Dendritic cell treated with granulocyte-macrophage colony-stimulating factor and Interleukin-4, amounts not matched to agents 40 ng/mL and 50 ng/mL, for 4 days (primary cell): ENCODE measurements around the gene CHD9.
"Not testable (repeated sequence)": the region's sequence is repeated elsewhere in the genome, so short reads cannot be mapped to it uniquely, and the experiment has no call there.

Experiments used
- H3K27ac Mint-ChIP-seq: one replicate; pipeline ENCODE4 v1.8.0; 2022; ENCODE audit warnings: mild to moderate bottlenecking, mixed read lengths
- H3K27me3 Mint-ChIP-seq: one replicate; pipeline ENCODE4 v1.8.0; 2022; ENCODE audit warnings: mild to moderate bottlenecking, mixed read lengths
- H3K36me3 Mint-ChIP-seq: one replicate; pipeline ENCODE4 v1.8.0; 2022; ENCODE audit warnings: low read depth, mixed read lengths
- H3K4me1 Mint-ChIP-seq: one replicate; pipeline ENCODE4 v1.8.0; 2022; ENCODE audit warnings: low read depth, mixed read lengths
- H3K4me3 Mint-ChIP-seq: one replicate; pipeline ENCODE4 v1.8.0; 2022; ENCODE audit warnings: mild to moderate bottlenecking, moderate library complexity, mixed read lengths
- H3K9me3 Mint-ChIP-seq: one replicate; pipeline ENCODE4 v1.8.0; 2022; ENCODE audit warnings: mixed read lengths
- intact Hi-C: fragments of 100-400 bp; cut with micrococcal nuclease; formaldehyde crosslinking; loops from one replicate; pipeline ENCODE4 v1.15.0; 2022

The CHD9 gene

DNA sequence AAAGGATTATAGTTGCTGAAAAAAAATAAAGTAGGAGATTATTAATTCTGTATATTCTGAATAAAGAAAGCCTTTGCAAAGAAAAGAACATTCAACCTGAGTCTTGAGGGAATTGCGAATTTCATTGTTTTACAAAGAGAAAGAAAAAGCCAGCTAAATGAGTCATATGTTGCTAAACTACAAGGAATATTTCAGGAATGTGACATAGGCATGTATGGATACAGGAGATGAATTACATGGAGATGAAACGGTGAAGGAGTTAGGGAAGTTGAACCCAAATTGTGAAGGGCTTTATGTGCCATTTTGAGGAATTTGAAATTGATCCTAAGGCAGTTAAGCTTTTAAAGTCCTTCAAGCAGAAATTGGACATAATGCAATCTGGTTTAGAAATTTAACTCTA lies 202.2 kb downstream of the CHD9 start:
- Mint-ChIP-seq H3K36me3 (peaks cover 90% of the 10 kb centered on the region), H3K27me3 (no peaks in the 10 kb centered on the region), H3K4me1 (peaks cover 6% of the 10 kb centered on the region)

DNA sequence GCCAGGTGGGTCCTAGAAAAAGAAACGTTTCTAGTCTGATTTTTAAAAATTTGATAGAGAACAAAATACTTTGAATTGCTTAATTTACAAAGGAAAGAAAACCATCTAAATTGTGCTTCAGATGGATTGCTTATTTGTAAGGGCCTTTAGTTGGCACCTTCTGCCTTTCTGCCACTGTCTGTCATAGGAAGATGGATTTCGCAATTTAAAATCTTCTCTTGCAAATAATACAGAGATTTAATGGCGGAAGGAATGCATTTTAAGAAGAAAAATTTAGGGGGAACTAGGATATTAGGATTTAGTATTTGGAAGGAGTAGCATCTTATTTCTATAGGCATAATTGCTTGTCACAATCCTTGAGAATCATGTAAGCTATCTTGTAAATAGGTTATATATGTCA lies 204.0 kb downstream of the CHD9 start:
- Mint-ChIP-seq H3K27ac (no peak overlapping the region), H3K4me3 (no peak overlapping the region), H3K27me3 (no peaks in the 10 kb centered on the region), H3K36me3 (peaks cover 82% of the 10 kb centered on the region), H3K9me3 (no peaks in the 10 kb centered on the region), H3K4me1 (peaks cover 6% of the 10 kb centered on the region)
- intact Hi-C loops: no loop called here

More for the DNA sequence above, 202.2 kb downstream of the CHD9 start:
- intact Hi-C loops: no loop called here
- no peak overlapping the region for H3K4me3 Mint-ChIP-seq
- H3K9me3 Mint-ChIP-seq: no peaks in the 10 kb centered on the region
- peak overlapping the region; percentile 3 for H3K27ac Mint-ChIP-seq

DNA sequence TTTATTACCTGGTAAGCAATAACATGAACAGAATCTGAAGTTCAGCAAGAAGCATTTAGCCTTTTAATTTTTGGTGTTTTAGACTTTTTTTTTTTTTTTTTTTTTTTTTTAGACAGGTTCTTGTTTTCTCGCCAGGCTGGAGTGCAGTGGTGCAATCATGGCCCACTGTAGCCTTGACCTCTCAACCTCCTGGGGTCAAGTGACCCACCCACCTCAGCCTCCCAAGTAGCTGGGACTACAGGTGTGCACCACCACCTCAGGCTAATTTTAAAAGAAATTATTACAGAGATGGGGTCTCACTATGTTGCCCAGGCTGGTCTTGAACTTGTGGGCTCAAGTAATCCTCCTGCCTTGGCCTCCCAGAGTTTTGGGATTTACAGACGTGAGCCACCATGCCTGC lies 206.5 kb downstream of the CHD9 start:
- Mint-ChIP-seq H3K36me3 (peaks cover 81% of the 10 kb centered on the region), H3K9me3 (no peaks in the 10 kb centered on the region), H3K27ac (no peak overlapping the region), H3K4me1 (peaks cover 6% of the 10 kb centered on the region), H3K4me3 (no peak overlapping the region), H3K27me3 (no peaks in the 10 kb centered on the region)
- intact Hi-C loops: loop anchor here (10.0 kb wide), 1 partner anchor 54 kb away; no protein-coding TSS in a partner anchor

DNA sequence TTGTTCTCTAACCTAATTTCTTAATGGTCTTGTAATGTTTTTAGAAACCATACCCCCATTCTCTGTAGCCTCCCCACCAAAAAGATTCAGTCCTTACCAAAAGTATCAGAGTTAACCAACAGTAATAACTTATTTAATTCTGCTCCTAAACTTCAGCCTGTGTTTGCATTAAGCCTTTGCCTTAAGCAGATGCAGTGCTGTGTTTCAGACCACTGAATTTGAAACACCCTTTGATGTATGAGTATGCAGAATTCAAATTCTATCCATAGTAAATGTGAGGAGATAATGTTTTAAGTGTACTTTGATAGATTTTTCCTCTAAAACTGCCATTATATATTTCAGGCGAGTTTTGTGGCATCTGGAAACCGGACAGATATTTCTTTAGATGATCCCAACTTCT lies 207.9 kb downstream of the CHD9 start:
- Mint-ChIP-seq H3K4me1 (no peaks in the 10 kb centered on the region), H3K36me3 (peaks cover 70% of the 10 kb centered on the region), H3K4me3 (no peak overlapping the region), H3K27ac (peak overlapping the region; percentile 26), H3K9me3 (no peaks in the 10 kb centered on the region), H3K27me3 (no peaks in the 10 kb centered on the region)
- intact Hi-C loops: loop anchor here (10.0 kb wide), 1 partner anchor 52 kb away; no protein-coding TSS in a partner anchor

DNA sequence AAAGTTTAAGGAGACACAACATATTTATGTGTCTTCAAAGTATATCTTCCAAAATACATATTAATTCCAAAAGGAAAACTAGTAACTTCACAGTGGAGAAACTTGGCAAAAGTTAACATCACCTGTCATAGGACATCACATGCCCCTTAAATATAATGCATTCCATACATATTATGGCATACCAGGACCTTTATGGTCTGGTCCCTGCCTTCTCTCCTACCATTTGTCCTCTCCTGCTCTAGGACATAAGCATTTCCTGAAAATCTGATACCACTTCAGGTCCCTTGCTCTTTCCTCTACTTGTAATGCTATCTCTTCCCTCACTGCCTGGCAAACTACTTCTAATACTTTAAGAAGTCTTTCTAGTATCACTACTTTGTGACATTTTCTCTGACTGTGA lies 211.4 kb downstream of the CHD9 start:
- Mint-ChIP-seq H3K9me3 (no peaks in the 10 kb centered on the region), H3K27me3 (no peaks in the 10 kb centered on the region), H3K27ac (no peak overlapping the region), H3K36me3 (peaks cover 70% of the 10 kb centered on the region), H3K4me3 (no peak overlapping the region), H3K4me1 (no peaks in the 10 kb centered on the region)
- intact Hi-C loops: loop anchor here (10.0 kb wide), 1 partner anchor 49 kb away; no protein-coding TSS in a partner anchor

DNA sequence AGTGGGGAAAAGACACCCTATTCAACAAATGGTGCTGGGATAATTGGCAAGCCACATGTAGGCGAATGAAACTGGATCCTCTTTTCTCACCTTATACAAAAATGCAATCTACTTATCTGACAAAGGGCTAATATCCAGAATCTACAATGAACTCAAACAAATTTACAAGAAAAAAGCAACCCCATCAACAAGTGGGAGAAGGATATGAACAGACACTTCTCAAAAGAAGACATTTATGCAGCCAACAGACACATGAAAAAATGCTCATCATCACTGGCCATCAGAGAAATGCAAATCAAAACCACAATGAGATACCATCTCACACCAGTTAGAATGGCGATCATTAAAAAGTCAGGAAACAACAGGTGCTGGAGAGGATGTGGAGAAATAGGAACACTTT lies 223.7 kb downstream of the CHD9 start:
- intact Hi-C loops, H3K27me3 Mint-ChIP-seq, H3K4me3 Mint-ChIP-seq, H3K36me3 Mint-ChIP-seq, H3K4me1 Mint-ChIP-seq, H3K9me3 Mint-ChIP-seq, H3K27ac Mint-ChIP-seq: not testable (repeated sequence)

DNA sequence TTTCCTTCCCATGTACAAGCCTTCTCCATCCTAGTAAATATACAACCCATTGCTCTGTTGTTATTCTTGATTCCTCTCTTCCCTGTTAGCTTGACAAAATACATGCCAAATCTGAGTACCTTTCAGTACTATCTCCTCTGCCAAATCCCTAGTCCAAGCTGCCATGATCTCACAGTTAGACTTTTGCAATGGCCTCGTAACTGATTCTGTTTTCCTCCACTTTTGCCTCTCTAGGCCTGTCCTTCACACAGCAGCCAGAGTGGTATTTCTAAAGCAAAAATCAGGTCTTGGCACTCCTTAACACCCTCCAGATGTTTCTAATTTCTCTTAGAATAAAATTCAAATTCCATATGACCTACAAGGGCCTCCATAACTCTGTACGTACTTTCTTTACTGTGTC lies 226.5 kb downstream of the CHD9 start:
- no peaks in the 10 kb centered on the region for H3K4me1 Mint-ChIP-seq
- intact Hi-C loops: no loop called here
- no peak overlapping the region for H3K4me3 Mint-ChIP-seq
- no peak overlapping the region for H3K27ac Mint-ChIP-seq
- no peaks in the 10 kb centered on the region for H3K27me3 Mint-ChIP-seq
- peaks cover 3% of the 10 kb centered on the region for H3K36me3 Mint-ChIP-seq
- peaks cover 7% of the 10 kb centered on the region for H3K9me3 Mint-ChIP-seq

DNA sequence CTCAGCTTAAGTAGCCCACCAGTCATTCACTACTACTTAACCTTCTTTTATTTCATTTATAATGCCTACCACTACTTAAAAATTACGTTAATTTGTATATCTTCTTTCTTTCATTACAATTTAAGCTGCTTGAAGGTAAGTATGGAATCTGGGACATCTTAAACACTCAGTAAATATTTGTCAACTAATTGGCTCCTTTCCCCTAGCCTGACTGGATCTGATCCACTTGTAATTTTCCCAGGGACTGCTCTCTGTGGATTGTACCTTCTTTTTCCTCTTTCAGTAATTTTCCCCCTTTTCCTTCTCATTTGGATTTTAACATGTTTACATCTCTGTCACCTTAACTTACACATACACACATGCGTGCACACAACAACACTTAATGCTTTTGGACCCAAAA lies 227.1 kb downstream of the CHD9 start:
- H3K27ac Mint-ChIP-seq: no peak overlapping the region
- peaks cover 7% of the 10 kb centered on the region for H3K9me3 Mint-ChIP-seq
- no peak overlapping the region for H3K4me3 Mint-ChIP-seq
- intact Hi-C loops: no loop called here
- no peaks in the 10 kb centered on the region for H3K4me1 Mint-ChIP-seq
- peaks cover 9% of the 10 kb centered on the region for H3K36me3 Mint-ChIP-seq
- H3K27me3 Mint-ChIP-seq: no peaks in the 10 kb centered on the region

DNA sequence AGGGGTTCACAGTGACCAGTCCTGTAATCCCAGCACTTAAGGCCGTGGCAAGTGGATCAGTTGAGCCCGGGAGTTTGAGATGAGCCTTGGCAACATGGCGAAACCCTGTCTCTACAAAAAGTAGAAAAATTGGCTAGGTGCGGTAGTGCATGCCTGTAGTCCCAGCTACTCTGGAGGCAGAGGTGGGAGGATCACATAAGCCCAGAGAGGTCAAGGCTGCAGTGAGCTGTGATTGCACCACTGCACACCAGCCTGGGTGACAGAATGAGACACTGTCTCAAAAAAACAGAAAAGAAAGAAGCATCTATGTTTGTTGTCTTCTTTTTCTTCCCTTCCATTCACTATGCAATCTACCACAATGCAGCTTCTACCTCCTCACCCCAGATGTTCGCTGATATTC lies 227.5 kb downstream of the CHD9 start:
- intact Hi-C loops: no loop called here
- no peaks in the 10 kb centered on the region for H3K27me3 Mint-ChIP-seq
- H3K36me3 Mint-ChIP-seq: peaks cover 14% of the 10 kb centered on the region
- H3K4me3 Mint-ChIP-seq: no peak overlapping the region
- peaks cover 7% of the 10 kb centered on the region for H3K9me3 Mint-ChIP-seq
- no peak overlapping the region for H3K27ac Mint-ChIP-seq
- no peaks in the 10 kb centered on the region for H3K4me1 Mint-ChIP-seq

DNA sequence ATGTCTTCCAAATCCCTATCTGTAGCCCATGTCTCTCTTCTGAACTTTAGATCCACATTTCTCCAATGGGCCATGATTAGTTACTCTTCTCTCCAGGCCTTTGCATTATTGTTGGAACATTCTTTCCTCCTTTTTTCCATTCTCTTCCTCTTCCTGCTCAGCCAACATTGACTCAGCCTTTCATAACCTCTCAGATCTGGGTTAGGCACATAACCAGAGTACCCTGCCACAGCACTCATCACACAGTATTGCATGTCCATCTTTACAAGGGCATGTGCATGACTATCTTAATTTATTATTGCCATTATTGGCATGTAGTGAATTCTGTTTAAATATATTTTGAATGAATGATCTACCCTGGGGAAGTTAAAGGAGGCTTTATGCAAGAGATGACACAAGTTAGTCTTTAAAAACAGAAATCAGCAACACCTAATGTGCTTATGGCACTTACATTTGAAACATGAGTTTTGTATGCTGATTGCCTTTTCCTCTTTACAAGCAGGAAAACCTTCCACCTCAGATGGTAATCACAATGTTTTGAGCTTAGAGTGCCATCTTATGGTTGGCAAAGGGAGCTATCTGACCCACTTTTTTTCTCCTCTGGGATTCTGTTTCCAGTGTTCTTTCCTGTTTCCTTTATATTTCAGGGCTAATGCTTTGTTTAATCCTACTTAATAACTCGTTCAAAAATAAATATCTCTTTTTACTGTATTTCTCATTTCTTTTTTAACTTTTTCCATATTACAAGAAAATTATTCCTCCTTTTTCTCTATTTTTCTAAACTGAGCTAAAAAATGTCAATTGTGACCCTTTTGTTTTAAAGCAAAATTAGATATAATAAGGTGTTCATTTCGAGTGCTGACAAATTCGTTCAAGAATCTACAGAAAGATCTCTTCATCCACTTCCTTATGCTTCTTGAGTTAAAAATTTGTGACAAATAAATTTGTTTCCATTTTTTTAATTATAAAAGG lies 228.5 kb downstream of the CHD9 start:
- Mint-ChIP-seq H3K9me3 (no peaks in the 10 kb centered on the region), H3K27me3 (no peaks in the 10 kb centered on the region), H3K4me3 (no peak overlapping the region), H3K4me1 (no peaks in the 10 kb centered on the region), H3K36me3 (peaks cover 23% of the 10 kb centered on the region), H3K27ac (no peak overlapping the region)
- intact Hi-C loops: no loop called here

DNA sequence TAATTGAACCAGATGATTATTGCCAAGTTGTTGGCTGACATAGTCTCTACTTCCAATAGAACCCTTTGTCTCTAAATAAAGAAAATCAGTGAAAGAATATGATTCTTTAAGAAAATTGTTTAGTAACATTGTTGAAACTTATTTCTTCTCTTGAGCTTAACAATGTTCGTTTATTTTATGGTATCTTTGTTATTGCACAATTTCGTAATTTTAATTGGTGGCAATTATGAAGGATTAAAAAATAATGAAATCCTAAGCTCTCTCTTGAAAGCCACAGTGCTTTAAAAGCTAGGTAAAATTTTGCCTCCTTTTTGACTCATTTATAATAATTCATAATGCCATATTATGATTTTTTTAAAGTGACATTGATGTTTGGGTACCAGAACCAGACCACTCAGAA lies 230.4 kb downstream of the CHD9 start:
- Mint-ChIP-seq H3K36me3 (peaks cover 43% of the 10 kb centered on the region), H3K27me3 (no peaks in the 10 kb centered on the region), H3K9me3 (no peaks in the 10 kb centered on the region), H3K27ac (no peak overlapping the region), H3K4me3 (no peak overlapping the region), H3K4me1 (no peaks in the 10 kb centered on the region)
- intact Hi-C loops: no loop called here

DNA sequence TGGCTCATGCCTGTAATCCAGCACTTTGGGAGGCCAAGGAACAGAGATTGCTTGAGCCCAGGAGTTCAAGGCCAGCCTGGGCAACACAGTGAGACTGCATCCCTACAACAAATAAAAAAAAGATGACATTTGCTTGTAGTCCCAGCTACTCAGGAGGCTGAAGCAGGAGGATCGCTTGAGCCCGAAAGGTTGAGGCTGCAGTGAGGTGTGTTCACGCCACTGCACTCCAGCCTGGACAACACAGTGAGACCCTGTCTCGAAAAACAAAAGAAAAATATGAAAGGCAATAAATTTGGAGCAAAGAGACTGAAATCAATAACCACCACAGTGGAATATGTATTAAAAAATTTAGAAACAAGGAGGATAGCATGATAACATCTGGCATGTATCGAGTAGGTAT lies 235.7 kb downstream of the CHD9 start:
- H3K27me3 Mint-ChIP-seq: no peaks in the 10 kb centered on the region
- no peaks in the 10 kb centered on the region for H3K9me3 Mint-ChIP-seq
- no peak overlapping the region for H3K27ac Mint-ChIP-seq
- intact Hi-C loops: loop anchor here (10.0 kb wide), 1 partner anchor 46 kb away; no protein-coding TSS in a partner anchor
- no peak overlapping the region for H3K4me3 Mint-ChIP-seq
- H3K36me3 Mint-ChIP-seq: peaks cover 86% of the 10 kb centered on the region
- no peaks in the 10 kb centered on the region for H3K4me1 Mint-ChIP-seq

DNA sequence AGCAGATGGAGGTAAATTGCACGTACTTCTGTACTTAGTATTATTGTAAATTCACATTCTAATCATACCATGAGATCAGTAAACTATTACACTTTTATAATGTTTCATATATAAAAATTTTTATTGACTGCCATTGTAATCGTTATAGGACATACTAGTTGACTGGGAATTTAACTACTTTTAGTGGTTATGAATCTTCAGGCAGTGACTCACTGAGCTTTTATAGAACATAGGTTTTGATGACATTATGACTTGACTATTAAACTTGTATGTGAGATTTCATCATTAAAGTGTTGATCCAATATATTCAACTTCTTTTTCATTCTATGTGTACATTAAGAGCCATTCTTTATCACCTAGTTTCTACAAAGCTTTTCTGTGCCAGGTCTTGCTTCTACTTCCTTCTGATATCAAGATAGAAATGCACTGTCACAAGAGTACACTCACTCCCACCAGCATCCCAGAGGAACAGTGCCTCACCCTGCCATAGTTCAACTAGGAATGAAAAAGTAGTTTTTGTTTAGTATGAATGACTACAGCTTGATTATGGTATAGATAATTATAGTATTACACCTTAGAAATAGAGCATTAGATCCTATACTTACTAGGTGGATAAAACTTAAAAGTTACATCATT lies 237.1 kb downstream of the CHD9 start:
- H3K27me3 Mint-ChIP-seq: no peaks in the 10 kb centered on the region
- H3K27ac Mint-ChIP-seq: no peak overlapping the region
- peaks cover 89% of the 10 kb centered on the region for H3K36me3 Mint-ChIP-seq
- H3K4me3 Mint-ChIP-seq: no peak overlapping the region
- H3K9me3 Mint-ChIP-seq: no peaks in the 10 kb centered on the region
- intact Hi-C loops: loop anchor here (10.0 kb wide), 1 partner anchor 47 kb away; no protein-coding TSS in a partner anchor
- no peaks in the 10 kb centered on the region for H3K4me1 Mint-ChIP-seq

DNA sequence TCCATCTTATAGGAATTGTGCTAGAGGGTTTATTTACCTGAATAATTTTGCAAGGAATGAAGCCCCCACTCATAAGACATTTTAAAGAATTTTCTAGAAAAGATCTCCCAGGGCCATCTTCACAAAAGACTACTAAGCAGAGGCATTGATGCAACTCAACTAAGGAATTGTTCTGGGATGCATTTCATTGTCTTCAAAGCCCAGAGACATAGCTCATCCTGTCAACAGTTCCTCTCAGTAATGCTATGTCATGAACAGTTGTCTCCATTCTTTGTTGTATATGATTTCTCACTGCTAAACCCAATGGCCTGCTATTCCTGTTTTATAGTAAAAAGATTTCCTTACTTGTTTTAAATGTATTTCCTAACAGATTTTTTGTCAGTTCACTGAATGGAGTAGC lies 242.7 kb downstream of the CHD9 start:
- Mint-ChIP-seq H3K4me1 (no peaks in the 10 kb centered on the region), H3K27ac (no peak overlapping the region), H3K4me3 (no peak overlapping the region), H3K27me3 (no peaks in the 10 kb centered on the region), H3K9me3 (no peaks in the 10 kb centered on the region), H3K36me3 (peaks cover 93% of the 10 kb centered on the region)
- intact Hi-C loops: loop anchor here (10.0 kb wide), 1 partner anchor 53 kb away; no protein-coding TSS in a partner anchor
